ENCODE results near the gene PPP2R1B. TPM values are rescaled to one million over a fixed set of nuclear protein-coding genes. Genes with fewer than 3 reads are reported as not detected.

Gene PPP2R1B
- total RNA-seq, 1 donor from 2014 or later = 22.0 TPM

DNA sequence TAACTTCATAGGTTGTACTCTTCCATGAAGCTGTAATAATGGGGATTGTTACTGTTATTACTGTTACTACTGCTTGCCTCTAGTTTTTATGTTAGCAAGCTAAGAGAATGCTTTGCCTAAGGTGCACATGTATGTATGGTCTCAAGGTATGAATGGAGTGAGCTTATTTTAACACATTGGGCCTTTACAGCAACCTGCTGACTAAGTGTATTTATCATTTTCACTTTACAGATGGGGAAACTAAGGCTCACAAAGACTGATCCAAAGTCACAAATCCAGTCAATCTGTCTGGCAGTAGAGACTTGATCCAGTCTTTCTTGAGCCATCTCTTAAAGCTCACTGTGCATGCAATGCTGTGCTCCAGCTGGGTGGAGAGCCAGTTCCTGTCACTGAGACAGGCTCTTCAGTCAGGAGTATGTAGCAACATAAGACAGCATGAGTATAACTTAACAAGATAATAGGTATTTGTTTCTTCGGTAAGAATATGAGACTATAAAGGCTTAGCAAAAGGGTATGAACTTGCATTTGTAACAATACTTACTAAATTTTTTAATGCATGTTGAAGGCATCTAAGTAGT is 66.5 kb downstream of the PPP2R1B start:
- no peak for FAIRE-seq
- no peak for DNase-seq (ENCODE audit: low spot score in 2 of 2)

DNA sequence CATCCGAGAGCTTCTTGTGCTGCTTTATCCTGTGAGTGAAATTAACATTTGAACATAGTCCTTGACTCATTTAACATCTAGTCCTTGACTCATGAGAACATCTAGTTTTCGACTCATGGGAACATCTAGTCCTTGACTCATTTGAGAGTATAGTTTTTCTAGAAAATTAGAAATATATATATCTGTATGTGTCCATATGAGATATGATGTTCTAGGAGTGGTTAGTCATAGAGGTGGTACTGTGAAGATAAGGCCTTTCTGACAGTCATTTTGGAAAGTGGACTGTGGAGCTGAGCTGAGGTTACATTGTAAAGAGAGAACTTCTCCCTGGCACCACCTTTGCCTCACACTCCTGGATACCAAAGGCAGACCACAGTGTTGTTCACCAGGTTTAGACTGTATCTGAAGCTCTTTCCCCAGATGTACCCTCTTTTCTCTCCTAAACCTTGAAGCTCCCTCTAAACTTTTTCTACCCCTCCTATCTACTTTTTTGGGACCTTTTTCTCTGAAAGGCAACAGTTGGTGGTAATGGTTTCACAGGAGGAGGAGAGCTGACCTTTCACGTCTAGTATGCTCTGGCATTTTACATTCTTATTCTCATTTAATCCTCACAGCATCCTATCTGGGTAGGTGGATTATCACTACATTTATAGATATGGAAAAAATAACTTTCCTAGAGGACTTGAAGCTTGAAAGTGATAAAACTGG is 67.2 kb downstream of the PPP2R1B start:
- no peak for FAIRE-seq
- no peak for DNase-seq (ENCODE audit: low spot score in 2 of 2)

DNA sequence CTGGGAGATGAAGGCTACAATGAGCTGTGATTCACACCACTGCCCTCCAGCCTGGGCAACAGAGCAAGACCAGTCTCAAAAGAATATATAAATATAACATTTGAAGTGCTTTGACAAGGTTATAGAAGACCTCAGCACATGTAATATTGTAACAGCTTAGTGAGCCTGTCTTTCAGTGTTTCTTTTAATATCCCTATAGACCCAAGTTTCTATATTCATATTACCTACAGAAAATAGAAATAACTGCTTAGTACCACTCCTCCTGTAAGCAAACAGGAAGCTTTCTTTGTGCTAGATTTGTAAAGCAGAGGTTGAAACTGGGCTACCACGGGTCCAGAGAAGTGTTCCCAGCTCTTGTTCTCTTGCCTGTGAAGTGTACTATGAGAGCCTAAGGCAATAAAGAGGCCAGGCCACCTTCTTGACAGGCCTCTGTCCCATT is 68.2 kb downstream of the PPP2R1B start:
- DNase-seq (ENCODE audit: low spot score in 2 of 2) (no peak), FAIRE-seq (no peak)

DNA sequence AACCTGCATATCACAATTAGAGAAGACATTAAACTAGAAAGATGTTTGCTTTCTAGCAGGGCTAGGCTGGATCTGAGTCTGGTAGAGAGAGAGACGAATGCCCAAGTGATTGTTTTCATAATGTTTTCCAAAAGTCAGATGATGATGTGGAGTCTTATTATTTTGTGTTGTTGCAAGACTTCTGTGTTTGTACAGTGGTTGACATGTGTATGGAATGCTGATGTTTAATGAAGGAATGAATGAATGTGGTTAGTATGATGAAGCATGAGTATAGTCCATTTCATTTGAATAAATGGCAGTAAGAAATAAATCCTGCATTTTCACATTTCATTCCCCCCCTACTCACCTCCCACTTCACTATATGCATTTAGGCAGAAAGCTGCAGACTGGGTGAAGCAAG is 69.6 kb downstream of the PPP2R1B start:
- FAIRE-seq = no peak

DNA sequence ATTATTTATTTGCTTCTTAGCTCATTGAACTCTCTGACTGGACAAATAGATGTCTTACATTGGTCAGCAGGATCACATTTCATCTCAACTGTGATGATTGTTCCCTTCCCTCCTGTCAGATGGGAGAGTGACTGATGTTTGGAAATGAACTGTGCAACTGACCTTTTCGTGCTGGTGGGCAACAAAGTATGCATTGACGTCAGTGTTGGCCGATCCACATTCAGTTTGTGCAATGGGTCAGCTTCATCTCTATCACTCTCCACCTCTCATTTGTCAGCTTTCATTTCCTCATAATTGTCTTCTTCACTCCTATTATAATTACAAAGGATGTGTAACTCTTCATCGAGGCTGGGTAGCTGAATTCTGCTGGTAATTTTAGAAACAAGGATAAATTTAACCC is 71.3 kb downstream of the PPP2R1B start:
- FAIRE-seq (no peak), DNase-seq (ENCODE audit: low spot score in 2 of 2) (peak in 1 of 2 donors; percentile 20)

More for the DNA sequence above, 69.6 kb downstream of the PPP2R1B start:
- DNase-seq (ENCODE audit: low spot score in 2 of 2) = no peak

DNA sequence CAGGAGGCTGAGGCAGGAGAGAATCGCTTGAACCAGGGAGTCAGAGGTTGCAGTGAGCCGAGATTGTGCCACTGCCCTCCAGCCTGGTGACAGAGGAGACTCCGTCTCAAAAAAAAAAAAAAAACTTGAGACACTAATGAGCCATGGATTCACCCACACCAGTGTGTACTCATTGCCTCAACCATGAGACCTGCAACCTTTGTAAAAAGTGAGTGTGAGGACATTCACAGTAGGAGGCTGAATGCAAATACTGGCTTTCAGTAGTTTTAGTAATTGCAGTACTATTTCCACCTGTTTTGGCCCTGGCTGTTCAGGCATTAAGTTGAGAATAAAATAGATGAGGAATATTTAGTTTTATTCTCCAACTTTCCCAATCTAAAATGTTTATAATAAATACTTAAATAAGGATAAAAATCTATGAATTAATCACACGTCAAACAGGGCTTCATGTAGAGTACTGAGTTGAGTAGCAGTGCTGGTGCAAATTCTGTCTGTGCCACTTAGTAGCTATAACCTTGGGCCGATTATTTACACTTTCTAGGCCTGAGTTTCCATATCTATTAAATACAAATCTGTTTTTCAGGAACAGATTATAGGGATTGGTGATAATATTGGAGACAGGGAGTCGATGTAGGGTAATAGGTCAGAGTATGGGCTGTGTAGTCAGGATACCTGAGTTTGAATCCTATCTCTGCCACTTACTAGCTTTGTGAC is 72.8 kb downstream of the PPP2R1B start:
- FAIRE-seq (no peak), DNase-seq (ENCODE audit: low spot score in 2 of 2) (no peak)

DNA sequence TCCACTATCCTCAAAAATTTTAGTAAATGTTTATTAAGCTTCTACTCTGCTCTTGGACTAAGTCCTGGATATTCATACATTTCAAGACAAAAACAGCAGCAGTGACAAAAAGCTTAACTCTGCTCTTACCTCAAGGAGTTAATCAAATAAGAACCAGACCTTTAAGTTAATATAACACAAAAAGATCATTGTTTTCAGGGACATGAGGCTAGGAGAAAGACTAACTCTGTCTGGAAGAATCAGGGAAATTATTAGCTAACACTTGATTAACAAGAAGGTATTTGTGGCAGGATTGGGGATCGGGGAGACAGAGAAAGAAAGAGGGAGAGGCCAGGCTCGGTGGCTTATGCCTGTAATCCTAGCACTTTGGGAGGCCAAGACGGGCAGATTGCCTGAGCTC is 74.4 kb downstream of the PPP2R1B start:
- FAIRE-seq (no peak), DNase-seq (ENCODE audit: low spot score in 2 of 2) (no peak)

DNA sequence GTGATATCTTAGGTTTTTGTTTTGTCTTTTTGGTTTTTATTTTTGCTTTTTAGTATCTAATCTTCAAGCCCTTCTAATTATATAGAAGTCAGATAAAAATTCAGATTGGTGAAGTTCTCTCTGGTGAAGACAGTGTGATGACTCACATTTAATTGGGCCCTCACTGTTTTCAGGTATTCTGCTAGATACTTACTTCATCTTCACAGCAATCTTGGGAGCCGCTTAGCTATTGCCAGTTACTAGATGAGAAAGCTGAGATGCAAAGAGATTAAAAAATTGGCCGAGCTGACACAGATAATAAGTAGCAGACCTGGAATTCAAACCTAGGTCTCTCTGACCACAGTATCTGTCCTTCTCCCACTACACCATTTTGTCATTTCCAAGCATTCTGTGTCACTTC is 75.0 kb downstream of the PPP2R1B start:
- DNase-seq (ENCODE audit: low spot score in 2 of 2) (no peak), FAIRE-seq (no peak)

DNA sequence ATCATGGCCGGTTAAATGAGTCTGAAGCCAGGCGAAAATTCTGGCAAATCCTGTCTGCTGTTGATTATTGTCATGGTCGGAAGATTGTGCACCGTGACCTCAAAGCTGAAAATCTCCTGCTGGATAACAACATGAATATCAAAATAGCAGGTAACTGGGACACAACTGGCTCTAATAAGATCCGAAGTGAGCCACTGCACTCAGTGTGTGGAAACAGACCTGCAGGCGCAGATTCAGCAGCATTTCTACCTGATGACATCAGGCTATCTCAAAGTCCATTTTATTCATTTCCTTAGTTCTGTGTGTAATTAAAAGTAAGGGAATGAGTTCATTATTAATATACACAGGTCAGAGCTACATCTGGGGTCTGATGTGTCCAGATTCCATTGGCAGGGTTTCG is 78.2 kb downstream of the PPP2R1B start:
- DNase-seq (ENCODE audit: low spot score in 2 of 2) = no peak
- no peak for FAIRE-seq

DNA sequence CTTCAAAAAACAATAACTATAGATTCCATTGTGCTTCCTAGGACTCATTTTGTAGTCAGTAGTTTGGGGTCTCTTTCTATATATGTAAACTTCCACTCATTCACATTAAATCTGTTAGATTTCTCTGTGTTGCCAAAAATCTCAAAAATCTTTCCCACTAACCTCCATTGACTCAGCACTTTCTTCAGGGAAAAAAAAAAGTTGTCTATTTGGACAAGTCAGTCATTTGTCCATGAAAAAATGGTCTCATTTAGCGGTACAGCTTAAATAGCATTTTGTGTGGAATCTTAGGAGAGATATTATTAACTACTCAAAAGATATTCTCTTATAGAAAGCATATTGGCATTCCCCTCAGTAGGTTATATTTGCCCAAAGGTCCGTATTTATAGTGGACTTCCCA is 81.9 kb downstream of the PPP2R1B start:
- DNase-seq (ENCODE audit: low spot score in 2 of 2) (no peak), FAIRE-seq (no peak)

DNA sequence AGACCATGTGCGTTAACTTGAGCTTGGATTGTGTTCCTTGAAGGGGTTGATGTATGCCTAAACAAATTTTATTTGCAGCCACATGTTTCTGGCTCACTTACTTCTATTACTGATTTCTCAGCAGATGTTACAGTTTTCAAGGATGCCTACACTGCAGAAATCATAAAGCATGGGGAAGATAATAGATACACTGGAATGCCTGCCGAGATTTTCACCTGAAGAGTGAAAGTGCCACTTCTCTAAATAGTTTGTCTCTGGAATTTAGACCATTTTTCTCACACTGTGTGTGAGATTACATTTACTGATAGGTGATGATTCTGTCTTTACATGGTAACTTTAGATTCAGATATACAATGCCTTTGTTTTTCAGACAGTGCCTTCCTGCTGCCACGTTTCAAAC is 82.4 kb downstream of the PPP2R1B start:
- DNase-seq (ENCODE audit: low spot score in 2 of 2) = no peak
- no peak for FAIRE-seq

DNA sequence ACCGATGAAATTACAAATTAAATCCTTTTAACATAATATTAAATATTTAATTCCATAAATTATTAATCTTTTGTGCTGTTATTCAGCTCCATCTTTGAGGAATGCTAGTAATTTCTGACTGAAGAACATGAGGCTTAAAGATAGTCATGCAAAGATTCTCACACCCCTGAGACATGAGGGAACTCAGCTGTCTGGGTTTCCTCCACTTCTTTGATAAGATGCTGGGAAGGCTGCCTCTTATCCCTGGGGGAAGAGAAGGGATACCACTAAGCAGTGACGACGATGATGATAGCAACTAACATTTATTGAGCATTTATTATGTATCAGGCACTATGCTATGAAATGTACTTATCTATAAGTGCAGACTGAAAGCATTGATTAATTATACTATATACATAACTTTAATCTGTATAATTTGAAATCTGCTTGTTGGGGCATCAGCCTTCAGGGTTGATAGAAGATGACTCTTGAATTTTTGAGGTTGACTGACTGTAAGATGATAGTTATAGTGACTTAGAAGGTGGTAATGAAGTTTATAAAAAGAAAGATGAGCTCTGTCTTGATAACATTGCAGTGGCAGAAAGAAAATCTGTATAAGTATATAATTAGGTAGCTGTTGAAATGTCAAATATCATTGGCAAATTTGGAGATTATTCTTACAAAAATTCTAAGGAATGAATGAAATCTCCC is 85.6 kb downstream of the PPP2R1B start:
- FAIRE-seq = no peak
- no peak for DNase-seq (ENCODE audit: low spot score in 2 of 2)

Other genes with a start within 250 kb of the PPP2R1B start
- gene LAYN, start 225.7 kb downstream of the PPP2R1B start, total RNA-seq = 4.1 TPM
- gene SIK2, start 163.9 kb downstream of the PPP2R1B start, total RNA-seq = 13.9 TPM
- 83.2 TPM for gene ALG9, start 105.2 kb upstream of the PPP2R1B start, total RNA-seq
- gene FDXACB1, start 112.8 kb upstream of the PPP2R1B start, total RNA-seq = 10.2 TPM
- gene CFAP68, start 113.2 kb upstream of the PPP2R1B start, total RNA-seq = 15.1 TPM
- 6.5 TPM for gene CRYAB, start 145.4 kb upstream of the PPP2R1B start, total RNA-seq
- gene HSPB2, start 146.3 kb upstream of the PPP2R1B start, total RNA-seq = 0.82 TPM
- gene C11orf52, start 152.5 kb upstream of the PPP2R1B start, total RNA-seq = not detected
- gene DIXDC1, start 171.0 kb upstream of the PPP2R1B start, total RNA-seq = 70.5 TPM

All from frontal cortex (tissue), 4 donors.